Daoy (cell line): ENCODE data around the gene PTGFRN. TPM values are rescaled to one million over a fixed set of nuclear protein-coding genes. Genes with fewer than 3 reads are reported as not detected.

Experiments used
- DNase-seq: peaks from one replicate; pipeline ENCODE4 v3.0.0-alpha.2; 2015; ENCODE audit warnings: low read depth
- total RNA-seq: library from RNA; depleted of rRNA; stranded (reverse); fragments of >200 nt; shearing (Covaris generic); gene quantifications from 2 replicates; pipeline ENCODE4 v1.2.3, GENCODE V29; 2014

PTGFRN gene
- total RNA-seq, 1 experiment from 2014 or later: 219 TPM

- peak; percentile 45 for DNase-seq
Measured at GRCh38 chr1:116943438-116943837, 33.7 kb downstream of the PTGFRN start.

DNA sequence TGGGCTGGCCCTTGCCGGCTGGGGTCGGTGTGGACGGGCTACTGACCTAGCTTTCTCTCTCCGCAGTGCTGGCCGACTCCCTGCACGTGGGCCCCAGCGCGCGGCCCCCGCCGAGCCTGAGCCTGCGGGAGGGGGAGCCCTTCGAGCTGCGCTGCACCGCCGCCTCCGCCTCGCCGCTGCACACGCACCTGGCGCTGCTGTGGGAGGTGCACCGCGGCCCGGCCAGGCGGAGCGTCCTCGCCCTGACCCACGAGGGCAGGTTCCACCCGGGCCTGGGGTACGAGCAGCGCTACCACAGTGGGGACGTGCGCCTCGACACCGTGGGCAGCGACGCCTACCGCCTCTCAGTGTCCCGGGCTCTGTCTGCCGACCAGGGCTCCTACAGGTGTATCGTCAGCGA is 34.9 kb downstream of the PTGFRN start:
- no peak for DNase-seq

- DNase-seq: no peak
Measured at GRCh38 chr1:116945421-116945820, 35.7 kb downstream of the PTGFRN start.

- no peak for DNase-seq
Measured at GRCh38 chr1:116945996-116946395, 36.3 kb downstream of the PTGFRN start.

GRCh38 chr1:116947092-116947860 is 37.6 kb downstream of the PTGFRN start:
- DNase-seq: no peak

GRCh38 chr1:116948046-116948445 is 38.3 kb downstream of the PTGFRN start:
- DNase-seq: no peak

DNA sequence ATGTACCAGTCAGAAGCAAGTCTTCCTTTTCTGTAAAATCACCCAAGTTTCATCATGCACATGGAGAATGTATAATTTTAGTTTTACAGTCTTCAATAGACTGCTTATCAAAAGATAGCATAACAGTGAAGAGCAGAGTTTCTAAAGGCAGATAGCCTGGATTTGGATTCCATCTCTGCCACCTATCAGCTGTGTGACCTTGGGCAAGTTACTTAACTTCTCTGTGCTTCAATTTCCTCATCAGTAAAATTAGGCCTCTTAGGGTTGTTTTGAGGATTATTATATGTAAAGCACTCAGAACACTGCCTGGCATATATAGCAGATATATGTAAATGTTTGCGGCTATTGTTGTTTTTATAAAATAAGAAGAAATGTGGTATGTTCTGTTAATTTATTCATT is 38.9 kb downstream of the PTGFRN start:
- DNase-seq: no peak

DNA sequence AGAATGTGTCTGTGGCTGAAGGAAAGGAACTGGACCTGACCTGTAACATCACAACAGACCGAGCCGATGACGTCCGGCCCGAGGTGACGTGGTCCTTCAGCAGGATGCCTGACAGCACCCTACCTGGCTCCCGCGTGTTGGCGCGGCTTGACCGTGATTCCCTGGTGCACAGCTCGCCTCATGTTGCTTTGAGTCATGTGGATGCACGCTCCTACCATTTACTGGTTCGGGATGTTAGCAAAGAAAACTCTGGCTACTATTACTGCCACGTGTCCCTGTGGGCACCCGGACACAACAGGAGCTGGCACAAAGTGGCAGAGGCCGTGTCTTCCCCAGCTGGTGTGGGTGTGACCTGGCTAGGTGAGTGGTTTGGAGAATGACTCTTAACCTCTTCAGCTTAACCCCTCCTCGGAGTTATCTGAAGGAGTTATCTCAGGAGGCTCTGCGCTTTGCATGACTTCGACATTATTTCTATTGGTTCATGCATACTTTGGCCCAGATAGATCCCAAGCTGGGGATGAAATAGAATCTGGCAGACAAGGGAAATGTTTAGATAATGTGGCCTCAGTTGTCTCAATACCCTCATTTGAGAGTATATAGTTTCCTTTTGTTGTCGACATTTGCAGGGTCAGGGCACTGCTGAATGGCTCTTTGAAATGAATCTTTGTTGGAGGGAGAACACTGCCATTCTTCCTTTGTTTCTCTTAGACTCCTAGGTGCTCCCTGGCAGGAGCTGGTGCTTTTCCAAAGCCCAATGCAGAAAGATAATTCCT is 39.7 kb downstream of the PTGFRN start:
- no peak for DNase-seq

- DNase-seq: no peak
Measured at GRCh38 chr1:116950517-116951199, 40.9 kb downstream of the PTGFRN start.

- DNase-seq: peak; percentile 77
Measured at GRCh38 chr1:116951200-116951935, 41.7 kb downstream of the PTGFRN start.

- no peak for DNase-seq
Measured at GRCh38 chr1:116952738-116953275, 43.1 kb downstream of the PTGFRN start.

DNA sequence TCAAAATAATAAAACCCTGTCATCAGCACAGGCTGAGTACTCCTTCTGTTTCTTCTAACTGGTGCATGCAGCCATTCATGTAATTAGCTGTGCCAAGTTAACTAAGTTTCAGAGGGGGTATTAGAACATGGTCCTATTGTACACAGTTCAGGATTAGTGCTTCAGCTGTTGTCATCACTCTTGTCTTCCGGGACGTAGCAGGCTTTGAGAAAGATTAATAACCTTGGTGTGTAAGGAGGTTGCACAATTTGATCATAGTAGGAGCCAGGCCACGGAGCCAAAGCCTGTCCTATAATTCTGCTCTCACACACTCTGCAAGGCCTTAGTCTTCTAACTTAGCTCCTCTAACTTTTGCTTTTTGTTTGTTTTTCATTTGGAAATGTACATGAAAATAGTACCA is 44.7 kb downstream of the PTGFRN start:
- DNase-seq: no peak

DNA sequence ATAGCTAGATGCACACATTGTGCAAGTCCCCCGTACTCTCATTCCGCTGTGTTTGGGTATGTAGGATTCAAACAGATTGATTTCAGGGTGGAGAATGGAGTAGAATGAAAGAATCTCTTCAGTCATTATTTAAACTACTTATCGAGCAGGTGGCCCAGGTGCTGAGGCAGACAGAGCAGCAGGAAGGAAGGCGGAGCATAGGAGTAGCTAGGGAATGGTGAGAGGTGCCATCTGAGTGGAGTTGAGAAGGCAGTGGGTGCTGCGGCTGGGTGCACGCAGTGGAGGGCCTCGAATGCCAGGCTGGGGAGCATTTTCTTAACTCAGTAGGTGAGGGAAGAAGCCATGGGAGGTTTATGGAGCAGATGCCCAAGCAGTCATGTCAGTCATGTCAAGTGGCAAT is 46.7 kb downstream of the PTGFRN start:
- DNase-seq: no peak

DNA sequence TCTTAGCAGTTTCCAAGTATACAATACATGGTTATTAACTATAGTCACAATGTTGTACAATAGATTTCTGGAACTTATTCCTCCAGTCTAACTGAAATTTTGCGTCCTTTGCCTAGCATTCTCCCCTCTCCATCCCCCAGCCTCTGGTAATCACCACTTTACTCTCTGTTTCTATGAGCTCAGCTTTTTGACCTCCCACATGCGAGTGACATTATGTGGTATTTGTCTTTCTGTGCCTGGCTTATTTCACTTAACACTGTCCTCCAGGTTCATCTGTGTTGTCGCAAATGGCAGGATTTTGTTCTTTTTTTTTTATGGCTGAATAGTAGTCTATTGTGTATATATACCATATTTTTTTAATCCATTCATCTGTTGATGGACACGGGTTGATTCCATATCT is 47.9 kb downstream of the PTGFRN start:
- no peak for DNase-seq

- DNase-seq: no peak
Measured at GRCh38 chr1:116958110-116958509, 48.4 kb downstream of the PTGFRN start.

DNA sequence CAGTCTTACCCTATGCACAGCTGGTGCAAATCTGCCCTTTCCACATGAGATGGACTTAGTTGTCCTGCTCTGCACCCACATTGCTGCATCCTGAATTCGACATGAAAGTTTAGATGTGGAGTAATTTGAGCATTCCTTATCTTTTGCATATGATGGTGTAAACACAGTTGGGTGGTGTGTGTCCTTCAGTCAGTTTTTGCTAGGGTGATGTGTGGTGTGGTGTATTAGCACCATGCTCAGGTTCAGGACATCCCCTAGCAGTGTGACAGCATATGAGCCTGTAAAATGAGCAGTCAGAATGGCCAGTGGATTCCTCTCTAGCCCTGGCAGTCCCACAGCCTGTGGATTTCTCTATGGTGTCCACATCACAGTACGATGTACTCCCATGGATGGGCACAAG is 49.3 kb downstream of the PTGFRN start:
- no peak for DNase-seq

- DNase-seq: no peak
Measured at GRCh38 chr1:116961606-116962005, 51.9 kb downstream of the PTGFRN start.

- no peak for DNase-seq
Measured at GRCh38 chr1:116962987-116963639, 53.4 kb downstream of the PTGFRN start.

- peak; percentile 67 for DNase-seq
Measured at GRCh38 chr1:116966791-116967190, 57.1 kb downstream of the PTGFRN start.

- no peak for DNase-seq
Measured at GRCh38 chr1:116968724-116969123, 59.0 kb downstream of the PTGFRN start.

DNA sequence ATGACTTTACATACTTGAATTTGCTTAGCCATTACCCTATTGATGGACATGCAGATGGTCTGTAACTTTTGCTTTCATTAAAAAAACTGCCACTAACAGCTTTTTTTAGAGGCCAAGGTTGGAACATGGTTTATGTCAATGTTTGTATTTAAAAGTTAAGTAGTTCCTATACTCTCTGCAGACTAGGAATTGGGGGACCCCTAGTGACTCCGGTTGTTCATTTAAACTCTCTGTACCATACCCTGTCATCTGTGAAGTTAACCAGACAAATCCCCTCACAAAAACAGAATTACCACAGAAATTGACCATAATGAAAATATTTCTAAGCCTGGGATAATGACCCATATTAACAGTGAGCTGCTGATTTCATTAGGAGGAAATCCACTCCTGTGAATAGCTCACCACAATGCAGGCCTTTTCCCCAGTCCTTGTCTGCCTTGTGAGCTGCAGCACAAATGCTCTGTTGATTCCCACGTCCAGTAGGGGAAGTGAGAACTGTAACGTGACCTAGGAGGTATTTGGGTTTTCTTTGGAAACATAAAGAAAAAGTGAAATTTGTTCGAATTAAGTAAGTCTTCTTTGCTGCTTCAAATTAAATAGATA is 61.6 kb downstream of the PTGFRN start:
- peak; percentile 77 for DNase-seq
